NCI-H2227 (cell line): Measurements from ENCODE around the gene TOB1.

Experiments
- DNase-seq: peaks from one replicate; lab custom pipeline; 2025; ENCODE audit not compliant: unreplicated experiment; lab: John Stamatoyannopoulos, UW

The TOB1 gene

GRCh38 chr17:50848711-50849110 is 17.4 kb downstream of the TOB1 start:
- no peak for DNase-seq

GRCh38 chr17:50848039-50848438 is 18.1 kb downstream of the TOB1 start:
- no peak for DNase-seq

DNA sequence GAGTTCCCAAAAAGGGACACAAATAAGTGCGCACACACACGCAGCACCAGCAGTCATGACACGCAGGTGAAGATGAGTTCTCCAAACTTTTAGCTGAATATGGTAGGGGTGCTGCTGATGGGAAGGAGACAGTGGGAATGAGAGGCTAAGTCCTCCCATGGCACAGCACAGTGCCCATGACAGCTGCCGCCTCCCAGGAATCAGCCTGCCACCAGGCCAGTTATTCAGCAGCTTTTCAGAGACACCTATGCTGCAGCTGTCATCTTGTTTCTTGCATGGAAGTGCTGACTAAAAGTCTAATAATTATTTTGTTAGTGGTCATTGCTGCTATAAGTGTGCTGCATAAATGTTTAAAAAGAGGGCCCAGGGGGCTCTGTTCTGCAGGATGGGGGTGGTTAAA is 18.6 kb downstream of the TOB1 start:
- DNase-seq = no peak

DNA sequence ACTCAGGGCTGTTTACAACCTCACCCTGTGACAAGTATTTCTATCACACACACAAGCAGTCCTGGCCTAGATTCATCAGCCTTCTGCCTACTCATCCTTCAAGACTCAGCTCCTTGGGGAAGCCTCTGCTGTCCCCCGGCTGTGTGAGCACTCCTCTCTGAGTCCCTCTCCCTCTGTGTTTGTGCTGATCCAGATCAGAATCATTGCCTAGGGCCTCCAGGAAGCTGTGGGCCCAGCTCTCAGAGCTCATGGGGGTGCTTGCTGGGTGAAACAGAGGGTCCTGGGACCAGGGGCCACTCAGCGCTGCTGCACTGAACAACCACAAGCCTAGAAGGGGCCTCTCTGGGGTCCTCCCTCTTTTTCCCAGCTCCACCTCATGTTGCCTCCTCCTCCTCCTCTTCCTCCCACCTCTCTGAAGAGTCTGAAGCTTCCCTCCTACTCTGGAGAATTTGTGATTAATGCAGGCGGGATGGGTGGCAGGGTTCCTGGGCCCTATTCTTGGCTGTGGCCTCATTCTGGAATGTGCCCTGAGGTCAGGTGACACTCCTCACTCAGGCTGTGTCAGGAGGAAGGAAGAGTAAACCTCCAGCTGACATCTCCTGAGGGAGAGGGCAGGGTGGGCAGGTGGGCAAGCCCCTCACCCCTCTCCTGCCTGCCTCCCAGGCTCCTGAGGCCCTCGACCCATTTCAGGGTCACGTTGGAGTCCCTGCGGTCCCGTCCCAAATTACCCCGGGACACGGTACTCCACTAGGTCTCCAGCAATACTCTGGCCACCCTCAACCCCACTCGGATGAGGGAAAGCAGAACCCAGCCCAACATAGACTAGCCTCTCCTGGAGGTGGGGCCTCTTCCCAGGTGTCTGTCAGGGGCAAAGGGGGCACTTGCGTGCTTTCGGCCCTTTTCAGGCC is 20.7 kb downstream of the TOB1 start:
- DNase-seq = no peak

- DNase-seq = no peak
These were observed 21.9 kb downstream of the TOB1 start for GRCh38 chr17:50844117-50844700.

- DNase-seq = no peak
These were observed 22.8 kb downstream of the TOB1 start for GRCh38 chr17:50843150-50843905.

- DNase-seq = no peak
These were observed 23.5 kb downstream of the TOB1 start for GRCh38 chr17:50842506-50843149.

DNA sequence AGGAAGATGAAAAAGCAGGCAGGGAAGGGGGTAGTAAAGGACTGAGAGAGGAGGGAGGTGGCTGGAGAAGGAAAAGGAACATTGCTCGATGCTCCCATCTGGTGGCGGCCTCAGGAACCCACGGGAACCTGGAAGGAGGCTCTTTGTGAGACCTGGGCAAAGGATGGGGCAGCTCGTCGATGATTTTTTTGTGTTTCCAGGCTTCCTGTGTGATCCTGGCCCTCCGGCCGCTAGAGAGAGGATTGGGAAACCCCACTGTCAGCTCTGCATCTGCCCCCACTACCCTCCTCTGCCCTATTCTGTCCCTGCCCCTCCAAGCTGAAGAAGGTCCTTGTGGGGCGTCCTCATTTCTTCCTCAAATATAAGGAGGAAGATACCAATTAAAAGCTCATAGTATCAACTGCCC is 24.2 kb downstream of the TOB1 start:
- DNase-seq = peak; percentile 82

- no peak for DNase-seq
These were observed 24.7 kb downstream of the TOB1 start for GRCh38 chr17:50841277-50841948.

- DNase-seq = no peak
These were observed 25.8 kb downstream of the TOB1 start for GRCh38 chr17:50840311-50840851.

GRCh38 chr17:50839591-50840310 is 26.4 kb downstream of the TOB1 start:
- no peak for DNase-seq

DNA sequence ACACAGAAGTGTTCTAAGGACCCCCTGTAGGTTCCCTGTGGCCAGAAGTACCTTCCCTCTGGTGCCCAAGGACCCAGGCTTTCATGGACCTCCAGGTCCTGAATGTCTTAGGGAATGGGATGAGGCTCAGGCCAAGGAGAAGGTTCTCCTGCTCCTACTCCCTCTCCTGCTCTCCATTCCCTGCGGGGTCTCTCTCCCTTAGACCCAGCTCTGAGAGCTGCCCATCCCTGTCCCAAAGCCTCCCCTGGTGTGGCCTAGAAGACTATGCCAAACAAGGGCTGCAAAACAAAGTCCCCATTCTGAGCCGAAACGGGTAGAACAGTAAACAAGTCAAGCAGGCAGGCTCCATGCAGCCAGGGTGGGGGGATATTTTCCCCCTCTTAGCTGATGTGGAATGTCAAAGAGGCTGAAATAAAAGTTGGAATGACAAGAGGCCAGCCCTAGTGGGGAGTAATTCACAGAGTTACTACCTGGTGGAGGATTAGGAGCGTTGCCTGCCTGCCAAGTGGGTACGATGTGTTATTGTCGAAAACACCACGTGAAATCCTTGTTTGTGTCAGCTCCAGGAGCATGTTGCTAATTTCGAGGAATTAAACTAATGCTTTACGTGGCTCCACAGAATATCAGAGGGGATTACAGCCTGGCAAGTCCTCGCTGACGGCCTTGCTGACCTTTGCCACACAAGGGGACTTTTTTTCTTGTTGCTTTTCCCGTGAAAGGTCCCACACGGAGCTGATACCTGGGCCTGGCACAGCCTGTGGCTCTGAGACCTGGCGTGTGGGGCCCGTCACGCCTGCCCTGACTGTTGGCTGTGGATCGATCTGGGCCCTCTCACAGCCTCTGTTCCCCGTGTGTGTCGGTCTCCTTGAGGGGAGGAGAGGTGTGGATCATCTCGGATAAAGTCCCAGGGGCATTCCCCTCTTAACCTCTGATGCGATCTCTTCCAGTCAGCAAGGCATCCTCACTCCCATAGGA is 27.9 kb downstream of the TOB1 start:
- no peak for DNase-seq

- no peak for DNase-seq
These were observed 28.7 kb downstream of the TOB1 start for GRCh38 chr17:50837286-50837979.

GRCh38 chr17:50836826-50837225 is 29.3 kb downstream of the TOB1 start:
- DNase-seq = no peak

- no peak for DNase-seq
These were observed 30.6 kb downstream of the TOB1 start, which contains the start of gene WFIKKN2 for GRCh38 chr17:50835301-50836234. TSS of gene WFIKKN2 (plus strand) at chr17:50835586. CDS start at chr17:50835938, 352 bp downstream.

DNA sequence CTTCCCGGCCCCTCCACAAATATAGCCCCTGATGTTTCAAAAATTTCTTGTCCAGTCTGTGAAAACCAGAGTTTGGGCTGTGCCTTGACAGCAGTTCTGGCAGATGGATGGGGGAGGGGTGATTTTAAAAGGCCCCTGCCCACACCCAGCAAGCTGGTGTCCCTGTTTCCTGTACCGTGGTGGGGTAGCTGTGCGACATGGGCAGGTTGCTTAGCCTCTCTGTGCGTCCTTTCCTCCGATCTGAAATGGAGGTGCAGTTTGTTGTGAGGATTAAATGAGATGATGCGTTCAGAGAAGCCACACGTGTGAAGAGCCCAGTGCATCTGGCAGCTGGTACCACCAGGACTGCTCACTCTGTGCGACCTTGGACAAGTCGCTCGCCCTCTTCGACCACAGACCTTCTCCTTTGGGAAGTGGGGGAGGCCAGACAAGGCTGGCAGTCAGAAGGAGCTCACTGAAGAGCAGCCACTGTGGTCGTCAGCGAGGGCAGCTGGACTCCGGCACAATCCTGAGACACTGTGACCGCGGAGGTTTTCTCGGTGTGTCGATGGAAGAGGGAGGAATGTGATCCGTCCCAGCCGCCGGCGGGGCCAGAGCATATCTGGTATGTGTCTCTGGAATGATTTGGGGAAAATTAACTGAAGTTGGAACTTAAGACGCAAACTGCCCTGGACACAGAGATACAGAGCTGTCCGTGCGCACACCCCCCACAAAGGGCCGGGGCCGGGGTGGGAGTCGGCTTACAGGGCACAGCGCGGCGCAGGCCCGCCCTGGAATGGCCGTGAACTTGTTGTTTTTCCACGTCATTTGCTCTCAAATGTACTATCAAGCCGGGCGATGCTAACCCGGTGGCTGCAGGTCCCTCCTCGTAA is 31.5 kb downstream of the TOB1 start:
- no peak for DNase-seq
